Neuronal stem cell (in vitro differentiated cells): Measurements from ENCODE around the gene ERVFRD-1.

ENCODE experiments used
- DNase-seq: peaks from one replicate; pipeline ENCODE4 v3.0.0-alpha.2; 2013; ENCODE audit warnings: low spot score
- H2AFZ ChIP-seq: one replicate; pipeline ENCODE4 v1.6.1; 2013; ENCODE audit warnings: mild to moderate bottlenecking, low read length, inconsistent platforms
- H2AK5ac ChIP-seq: 2 replicates; pipeline ENCODE4 v1.6.1; 2013; ENCODE audit warnings: low read depth, mild to moderate bottlenecking, inconsistent platforms, low read length, moderate library complexity, mixed read lengths
- H2BK120ac ChIP-seq: 2 replicates; pipeline ENCODE4 v1.6.1; 2013; ENCODE audit warnings: low read depth, mild to moderate bottlenecking, inconsistent platforms, low read length, moderate library complexity, mixed read lengths
- H2BK12ac ChIP-seq: one replicate; pipeline ENCODE4 v1.6.1; 2013; ENCODE audit warnings: low read length, inconsistent platforms
- H2BK15ac ChIP-seq: 2 replicates; pipeline ENCODE4 v1.6.1; 2013; ENCODE audit warnings: mild to moderate bottlenecking, low read length, inconsistent platforms, mixed read lengths
- H2BK5ac ChIP-seq: one replicate; pipeline ENCODE4 v1.6.1; 2013; ENCODE audit warnings: inconsistent platforms, mild to moderate bottlenecking, low read length, moderate library complexity
- H3K14ac ChIP-seq: one replicate; pipeline ENCODE4 v1.6.1; 2013; ENCODE audit warnings: low read length, inconsistent platforms
- H3K18ac ChIP-seq: 2 replicates; pipeline ENCODE4 v1.6.1; 2013; ENCODE audit warnings: low read length, inconsistent platforms
- H3K23ac ChIP-seq: 2 replicates; pipeline ENCODE4 v1.6.1; 2013; ENCODE audit warnings: low read depth, mild to moderate bottlenecking, mixed read lengths, low read length, inconsistent platforms; ENCODE audit not compliant: poor library complexity
- H3K27ac ChIP-seq: replicated peaks from 3 replicates; pipeline ENCODE4 v1.5.1; 2013; ENCODE audit warnings: low read length, inconsistent platforms
- H3K27me3 ChIP-seq, 3 experiments: 2 replicates each; pipeline ENCODE4 v1.6.1; 2013; ENCODE audit warnings: low read length in 3 of 3, mild to moderate bottlenecking in 2 of 3, inconsistent platforms in 1 of 3, low read depth in 1 of 3, mixed read lengths in 1 of 3, moderate library complexity in 1 of 3; ENCODE audit not compliant: control insufficient read depth in 3 of 3, insufficient read depth in 3 of 3
- H3K36me3 ChIP-seq, 2 donors: replicated peaks in 1 of 2; 2 replicates each; pipeline ENCODE4 v1.6.1; 2013; ENCODE audit warnings: low read length in 2 of 2; ENCODE audit not compliant: control insufficient read depth in 2 of 2, insufficient read depth in 2 of 2
- H3K4ac ChIP-seq: 2 replicates; pipeline ENCODE4 v1.6.1; 2013; ENCODE audit warnings: inconsistent platforms, mild to moderate bottlenecking, low read length, moderate library complexity
- H3K4me1 ChIP-seq, 2 donors: 1 replicate in 1 of 2; 2 replicates in 1 of 2; pipeline ENCODE4 v1.6.1; 2013; ENCODE audit warnings: low read length in 2 of 2, low read depth in 1 of 2; ENCODE audit not compliant: control insufficient read depth in 2 of 2, insufficient read depth in 1 of 2
- H3K4me2 ChIP-seq: one replicate; pipeline ENCODE4 v1.6.1; 2013; ENCODE audit warnings: mild to moderate bottlenecking, low read length, inconsistent platforms; ENCODE audit not compliant: insufficient read depth, poor library complexity, severe bottlenecking
- H3K4me3 ChIP-seq, 2 donors: 2 replicates each; pipeline ENCODE4 v1.5.1; 2013; ENCODE audit warnings: low read length in 2 of 2, mild to moderate bottlenecking in 2 of 2, inconsistent platforms in 1 of 2, moderate library complexity in 1 of 2
- H3K79me1 ChIP-seq: one replicate; pipeline ENCODE4 v1.6.1; 2013; ENCODE audit warnings: low read depth, mild to moderate bottlenecking, inconsistent platforms, low read length, moderate library complexity
- H3K9ac ChIP-seq: one replicate; pipeline ENCODE4 v1.6.1; 2013; ENCODE audit warnings: mild to moderate bottlenecking, low read depth, low read length, inconsistent platforms; ENCODE audit not compliant: poor library complexity
- H3K9me3 ChIP-seq, 2 donors: replicated peaks in 1 of 2; 2 replicates each; pipeline versions ENCODE3 to v1.6.1; 2013; ENCODE audit warnings: low read length in 2 of 2, mild to moderate bottlenecking in 2 of 2, inconsistent platforms in 1 of 2, low read depth in 1 of 2, mixed read lengths in 1 of 2, moderate library complexity in 1 of 2; ENCODE audit not compliant: control insufficient read depth in 2 of 2, insufficient read depth in 1 of 2
- H4K8ac ChIP-seq: one replicate; pipeline ENCODE4 v1.6.1; 2013; ENCODE audit warnings: low read depth, mild to moderate bottlenecking, inconsistent platforms, low read length, moderate library complexity
- H4K91ac ChIP-seq: one replicate; pipeline ENCODE4 v1.6.1; 2013; ENCODE audit warnings: low read length, low read depth, mild to moderate bottlenecking, inconsistent platforms; ENCODE audit not compliant: poor library complexity
- WGBS, 2 donors: extraction: QIAGEN DNeasy Blood & Tissue Kit; methylation state at CpG; one replicate each; pipeline ENCODE4 v1.1.7; 2013; ENCODE audit warnings: missing lambda C conversion rate in 2 of 2, mixed read lengths in 1 of 2; ENCODE audit not compliant: insufficient read length in 2 of 2, insufficient replicate concordance in 1 of 2; ENCODE audit errors: extremely low coverage in 2 of 2; 5-methylcytosine and 5-hydroxymethylcytosine counted together

The ERVFRD-1 gene

GRCh38 chr6:11083491-11083890, 28.0 kb downstream of the ERVFRD-1 start:
- Histone ChIP-seq H4K91ac (no peak overlapping the region), H3K4me2 (no peak overlapping the region), H2AFZ (no peak overlapping the region), H3K27me3 (peaks cover 0 to 6% (median 0%) of the 10 kb centered on the region in 3 experiments), H3K9ac (no peak overlapping the region), H3K23ac (no peak overlapping the region), H3K36me3 (no peaks in the 10 kb centered on the region), H2BK12ac (no peak overlapping the region), H3K79me1 (no peaks in the 10 kb centered on the region), H4K8ac (no peak overlapping the region), H2BK120ac (no peak overlapping the region), H3K18ac (no peak overlapping the region), H2BK5ac (no peak overlapping the region), H3K27ac (no peak overlapping the region), H2AK5ac (no peak overlapping the region), H3K9me3 (no peaks in the 10 kb centered on the region), H3K4me3 (no peak overlapping the region), H3K4me1 (no peaks in the 10 kb centered on the region), H3K4ac (no peak overlapping the region), H2BK15ac (no peak overlapping the region), H3K14ac (no peak overlapping the region)
- WGBS, 2 donors, result no CpG with 5 or more reads among the region's 4 CpGs
- DNase-seq, result no peak

GRCh38 chr6:11080296-11080695, 31.2 kb downstream of the ERVFRD-1 start:
- Histone ChIP-seq H3K9ac (no peak overlapping the region), H3K14ac (no peak overlapping the region), H2BK12ac (no peak overlapping the region), H3K36me3 (no peaks in the 10 kb centered on the region), H2AK5ac (no peak overlapping the region), H3K79me1 (no peaks in the 10 kb centered on the region), H3K23ac (no peak overlapping the region), H3K27ac (no peak overlapping the region), H4K91ac (no peak overlapping the region), H3K27me3 (peaks cover 0 to 6% (median 0%) of the 10 kb centered on the region in 3 experiments), H3K4me2 (no peak overlapping the region), H2BK15ac (no peak overlapping the region), H2BK120ac (no peak overlapping the region), H3K9me3 (no peaks in the 10 kb centered on the region), H2BK5ac (no peak overlapping the region), H4K8ac (no peak overlapping the region), H3K4me3 (no peak overlapping the region), H2AFZ (no peak overlapping the region), H3K4ac (no peak overlapping the region), H3K18ac (no peak overlapping the region), H3K4me1 (no peaks in the 10 kb centered on the region)
- no peak for DNase-seq
- WGBS, 2 donors, result no CpG with 5 or more reads among the region's 3 CpGs

- Histone ChIP-seq H2AK5ac (no peak overlapping the region), H3K79me1 (no peaks in the 10 kb centered on the region), H4K8ac (no peak overlapping the region), H4K91ac (no peak overlapping the region), H3K4me2 (no peak overlapping the region), H3K36me3 (no peaks in the 10 kb centered on the region), H2BK15ac (no peak overlapping the region), H3K4ac (no peak overlapping the region), H2BK120ac (no peak overlapping the region), H3K4me3 (no peak overlapping the region), H3K14ac (no peak overlapping the region), H3K27me3 (no peaks in the 10 kb centered on the region), H3K9ac (no peak overlapping the region), H3K4me1 (no peaks in the 10 kb centered on the region), H3K18ac (no peak overlapping the region), H3K23ac (no peak overlapping the region), H2BK12ac (no peak overlapping the region), H2AFZ (no peak overlapping the region), H2BK5ac (no peak overlapping the region), H3K9me3 (no peaks in the 10 kb centered on the region), H3K27ac (no peak overlapping the region)
- no CpG with 5 or more reads among the region's 4 CpGs for WGBS, 2 donors
- no peak for DNase-seq
Observed at GRCh38 chr6:11078266-11078665, 33.3 kb downstream of the ERVFRD-1 start.

- Histone ChIP-seq H3K4me1 (no peaks in the 10 kb centered on the region), H3K27me3 (no peaks in the 10 kb centered on the region), H2BK5ac (no peak overlapping the region), H3K4me3 (no peak overlapping the region), H4K91ac (no peak overlapping the region), H3K4ac (no peak overlapping the region), H4K8ac (no peak overlapping the region), H3K18ac (no peak overlapping the region), H2AFZ (no peak overlapping the region), H2BK12ac (no peak overlapping the region), H3K79me1 (no peaks in the 10 kb centered on the region), H3K9ac (no peak overlapping the region), H2BK120ac (no peak overlapping the region), H3K27ac (no peak overlapping the region), H3K23ac (no peak overlapping the region), H3K14ac (no peak overlapping the region), H3K4me2 (no peak overlapping the region), H2AK5ac (no peak overlapping the region), H3K9me3 (no peaks in the 10 kb centered on the region), H3K36me3 (no peaks in the 10 kb centered on the region), H2BK15ac (no peak overlapping the region)
- no CpG with 5 or more reads among the region's 2 CpGs for WGBS, 2 donors
- no peak for DNase-seq
Observed at GRCh38 chr6:11076540-11076939, 35.0 kb downstream of the ERVFRD-1 start.
